IMR-90 (cell line): ENCODE data around the gene FER. TPM values are rescaled to one million over a fixed set of nuclear protein-coding genes. Genes with fewer than 3 reads are reported as not detected.

ENCODE experiments used
- ATAC-seq: fragments of 200-7000 bp; cut with Tn5 transposase; 2 replicates; pipeline ENCODE4 v1.9.1; 2020; ENCODE audit warnings: low read depth, mild to moderate bottlenecking, moderate library complexity
- BruUV-seq: library from RNA; stranded (reverse); fragments of 400-500 nt; replicated peaks from 2 replicates; lab custom pipeline; 2021; lab: Mats Ljungman, UMichigan
- CTCF ChIA-PET: fragments of 300-600 bp; formaldehyde crosslinking; extraction: SDS; loops from one replicate; lab custom pipeline; 2021; ENCODE audit warnings: antibody characterized with exemption; lab: Yijun Ruan, JAX
- POLR2A ChIA-PET: fragments of 300-600 bp; sonication (Branson Sonifier 250); formaldehyde crosslinking; loops from one replicate; lab custom pipeline; 2022; ENCODE audit warnings: antibody characterized with exemption; ENCODE audit not compliant: unreplicated experiment; lab: Charles Lee
- DNase-seq: peaks from one replicate; pipeline ENCODE4 v3.0.0; 2013
- H2AFZ ChIP-seq: replicated peaks from 2 replicates; pipeline ENCODE3; 2013; ENCODE audit warnings: low read length, mild to moderate bottlenecking; ENCODE audit not compliant: poor library complexity
- H2AK5ac ChIP-seq: 2 replicates; pipeline ENCODE4 v1.6.1; 2013; ENCODE audit warnings: low read depth, low read length, inconsistent platforms
- H2AK9ac ChIP-seq: replicated peaks from 2 replicates; pipeline ENCODE3; 2013; ENCODE audit warnings: mild to moderate bottlenecking, low read depth, low read length, moderate library complexity; ENCODE audit not compliant: poor library complexity
- H2BK120ac ChIP-seq: 2 replicates; pipeline ENCODE4 v1.6.1; 2013; ENCODE audit warnings: low read depth, low read length, inconsistent platforms
- H2BK15ac ChIP-seq: 3 replicates; pipeline ENCODE4 v1.6.1; 2013; ENCODE audit warnings: low read depth, low read length, inconsistent platforms
- H2BK20ac ChIP-seq: 2 replicates; pipeline ENCODE4 v1.6.1; 2013; ENCODE audit warnings: low read depth, mild to moderate bottlenecking, inconsistent platforms, low read length, moderate library complexity
- H2BK5ac ChIP-seq: 2 replicates; pipeline ENCODE4 v1.6.1; 2013; ENCODE audit warnings: mild to moderate bottlenecking, low read depth, low read length, inconsistent platforms; ENCODE audit not compliant: poor library complexity, severe bottlenecking
- H3K14ac ChIP-seq: replicated peaks from 2 replicates; pipeline ENCODE4 v1.6.1; 2013; ENCODE audit warnings: low read depth, low read length, inconsistent platforms
- H3K18ac ChIP-seq: 2 replicates; pipeline ENCODE4 v1.6.1; 2013; ENCODE audit warnings: low read depth, low read length, control low read depth
- H3K23ac ChIP-seq: 2 replicates; pipeline ENCODE4 v1.6.1; 2013; ENCODE audit warnings: low read depth, low read length, inconsistent platforms
- H3K27ac ChIP-seq: 2 replicates; pipeline ENCODE4 v1.5.1; 2013; ENCODE audit warnings: mild to moderate bottlenecking, control low read depth, low read length; ENCODE audit not compliant: insufficient read depth
- H3K27me3 ChIP-seq: 2 replicates; pipeline ENCODE4 v1.6.1; 2013; ENCODE audit warnings: low read length; ENCODE audit not compliant: control insufficient read depth, insufficient read depth
- H3K36me3 ChIP-seq: 2 replicates; pipeline ENCODE4 v1.6.1; 2013; ENCODE audit warnings: low read length, mixed read lengths; ENCODE audit not compliant: control insufficient read depth, insufficient read depth
- H3K4ac ChIP-seq: 2 replicates; pipeline ENCODE4 v1.6.1; 2013; ENCODE audit warnings: low read depth, low read length, inconsistent platforms
- H3K4me1 ChIP-seq: 2 replicates; pipeline ENCODE4 v1.6.1; 2013; ENCODE audit warnings: low read length, mixed read lengths; ENCODE audit not compliant: control insufficient read depth, insufficient read depth
- H3K4me2 ChIP-seq: 2 replicates; pipeline ENCODE4 v1.6.1; 2013; ENCODE audit warnings: low read depth, mild to moderate bottlenecking, control low read depth, low read length, moderate library complexity
- H3K4me3 ChIP-seq: 2 replicates; pipeline ENCODE4 v1.5.1; 2013; ENCODE audit warnings: low read depth, mild to moderate bottlenecking, control low read depth, low read length, moderate library complexity; ENCODE audit not compliant: insufficient read depth
- H3K56ac ChIP-seq: 2 replicates; pipeline ENCODE4 v1.6.1; 2013; ENCODE audit warnings: low read length, inconsistent platforms; ENCODE audit not compliant: insufficient read depth; ENCODE audit errors: extremely low read depth
- H3K79me1 ChIP-seq, 2 experiments: 2 replicates each; pipeline ENCODE4 v1.6.1; 2013; ENCODE audit warnings: low read length in 2 of 2, inconsistent platforms in 1 of 2, low read depth in 1 of 2
- H3K9ac ChIP-seq: 2 replicates; pipeline ENCODE4 v1.6.1; 2013; ENCODE audit warnings: low read depth, low read length, control low read depth
- H3K9me1 ChIP-seq: 2 replicates; pipeline ENCODE4 v1.6.1; 2013; ENCODE audit warnings: low read length, inconsistent platforms; ENCODE audit not compliant: insufficient read depth
- H3K9me3 ChIP-seq: 2 replicates; pipeline ENCODE4 v1.6.1; 2013; ENCODE audit warnings: low read length; ENCODE audit not compliant: control insufficient read depth, insufficient read depth
- H4K20me1 ChIP-seq: 2 replicates; pipeline ENCODE4 v1.6.1; 2013; ENCODE audit warnings: low read length, inconsistent platforms; ENCODE audit not compliant: insufficient read depth
- H4K5ac ChIP-seq: 2 replicates; pipeline ENCODE4 v1.6.1; 2013; ENCODE audit warnings: mild to moderate bottlenecking, low read depth, low read length, control low read depth
- H4K8ac ChIP-seq, 2 experiments: 2 replicates each; pipeline ENCODE4 v1.6.1; 2013; ENCODE audit warnings: low read depth in 2 of 2, low read length in 2 of 2, control low read depth in 1 of 2, inconsistent platforms in 1 of 2
- H4K91ac ChIP-seq: 2 replicates; pipeline ENCODE4 v1.6.1; 2013; ENCODE audit warnings: low read depth, low read length, inconsistent platforms; ENCODE audit not compliant: insufficient read depth
- BHLHE40 ChIP-seq: fragments of 150-350 bp; IDR thresholded peaks from 2 replicates; pipeline ENCODE4 v1.6.1; 2016; ENCODE audit warnings: mild to moderate bottlenecking, low read depth, low read length
- CEBPB ChIP-seq: IDR thresholded peaks from 2 replicates; pipeline ENCODE4 v1.6.1; 2012; ENCODE audit warnings: low read depth, low read length, improper control_type of control experiment
- CHD1 ChIP-seq: IDR thresholded peaks from 2 replicates; pipeline ENCODE4 v1.6.1; 2012; ENCODE audit warnings: low read depth, low read length, improper control_type of control experiment
- CTCF ChIP-seq: conservative IDR thresholded peaks from 2 replicates; pipeline ENCODE4 v1.5.1; 2012; ENCODE audit warnings: mild to moderate bottlenecking, low read depth, low read length, improper control_type of control experiment
- ELK1 ChIP-seq: fragments of 150-350 bp; IDR thresholded peaks from 2 replicates; pipeline ENCODE4 v1.6.1; 2016; ENCODE audit warnings: low read depth, mild to moderate bottlenecking, low read length, moderate library complexity, borderline replicate concordance
- FOS ChIP-seq: fragments of 150-350 bp; IDR thresholded peaks from 2 replicates; pipeline ENCODE4 v1.6.1; 2016; ENCODE audit warnings: low read depth, low read length
- MAFK ChIP-seq: IDR thresholded peaks from 2 replicates; pipeline ENCODE4 v1.6.1; 2012; ENCODE audit warnings: low read depth, low read length, improper control_type of control experiment
- MAZ ChIP-seq: IDR thresholded peaks from 2 replicates; pipeline ENCODE4 v1.6.1; 2012; ENCODE audit warnings: low read depth, mild to moderate bottlenecking, low read length, improper control_type of control experiment, moderate library complexity, borderline replicate concordance
- MXI1 ChIP-seq: IDR thresholded peaks from 2 replicates; pipeline ENCODE4 v1.6.1; 2012; ENCODE audit warnings: low read depth, mild to moderate bottlenecking, low read length, moderate library complexity, borderline replicate concordance
- NFE2L2 ChIP-seq: fragments of 150-350 bp; IDR thresholded peaks from 2 replicates; pipeline ENCODE4 v1.6.1; 2016; ENCODE audit warnings: low read depth, mild to moderate bottlenecking, low read length
- POLR2A ChIP-seq: IDR thresholded peaks from 2 replicates; pipeline ENCODE4 v1.6.1; 2012; ENCODE audit warnings: mild to moderate bottlenecking, low read depth, low read length
- RAD21 ChIP-seq: IDR thresholded peaks from 2 replicates; pipeline ENCODE4 v1.6.1; 2012; ENCODE audit warnings: low read length, improper control_type of control experiment
- RCOR1 ChIP-seq: IDR thresholded peaks from 2 replicates; pipeline ENCODE4 v1.6.1; 2012; ENCODE audit warnings: mild to moderate bottlenecking, low read length, improper control_type of control experiment; ENCODE audit not compliant: insufficient replicate concordance
- RFX5 ChIP-seq: IDR thresholded peaks from 2 replicates; pipeline ENCODE4 v1.8.0; 2012; ENCODE audit warnings: low read depth, mild to moderate bottlenecking, low read length, moderate library complexity
- SMC3 ChIP-seq: fragments of 150-350 bp; IDR thresholded peaks from 2 replicates; pipeline ENCODE4 v1.6.1; 2016; ENCODE audit warnings: low read depth, mild to moderate bottlenecking, antibody characterized with exemption, low read length, moderate library complexity
- USF2 ChIP-seq: fragments of 150-350 bp; IDR thresholded peaks from 2 replicates; pipeline ENCODE4 v1.6.1; 2017; ENCODE audit warnings: mild to moderate bottlenecking, antibody characterized with exemption, low read length, low read depth
- WGBS, 2 experiments: methylation state at CpG; one replicate each; pipeline versions ENCODE4 v1.1.5 to v1.1.7; 2013; ENCODE audit warnings: missing lambda C conversion rate in 2 of 2; ENCODE audit not compliant: insufficient read length in 1 of 2; ENCODE audit errors: extremely low coverage in 2 of 2; 5-methylcytosine and 5-hydroxymethylcytosine counted together
- dilution Hi-C: fragments of 300-500 bp; cut with HindIII; formaldehyde crosslinking; loops from one replicate; pipeline ENCODE4 v1.14.3; 2018; ENCODE audit warnings: low sequenced_read_pairs; ENCODE audit not compliant: unreplicated experiment
- in situ Hi-C: fragments of 300-500 bp; cut with MboI; formaldehyde crosslinking; loops from 3 replicates; pipeline ENCODE4 v1.14.3; 2019; ENCODE audit warnings: low sequenced_read_pairs, inconsistent platforms, mixed read lengths
- intact Hi-C: fragments of 100-400 bp; cut with micrococcal nuclease; formaldehyde crosslinking; loops from 2 replicates; pipeline ENCODE4 v1.10.0; 2022
- polyA plus RNA-seq, 3 experiments: library from polyadenylated mRNA; depleted of rRNA; stranded (reverse); fragments of >200 nt; gene quantifications; 2 replicates each; pipeline ENCODE4 v1.2.3, GENCODE V29; 2012; ENCODE audit warnings: low replicate concordance in 1 of 3
- total RNA-seq: library from RNA; depleted of rRNA; stranded (reverse); fragments of >200 nt; gene quantifications from 2 replicates; pipeline ENCODE4 v1.2.3, GENCODE V29; 2012

The FER gene
- total and polyA plus RNA-seq, 2 of the 4 experiments (the other 2 are of a cell fraction): 3.5 to 32.4 TPM

GRCh38 chr5:108762660-108763059 lies 15.0 kb downstream of the FER start:
- Histone ChIP-seq H3K9me1 (0 out of 2 replicates have a peak, but pooled peaks cover 5% of the 10 kb centered on the region), H3K4me2 (no peak overlapping the region), H3K18ac (no peak overlapping the region), H3K14ac (no peak overlapping the region), H3K27me3 (no peaks in the 10 kb centered on the region), H3K4me1 (no peaks in the 10 kb centered on the region), H3K36me3 (peaks cover 2% of the 10 kb centered on the region; the same call in 1 of the 2 replicates), H3K27ac (no peak overlapping the region), H2AK9ac (no peak overlapping the region), H4K91ac (no peak overlapping the region), H3K9me3 (no peaks in the 10 kb centered on the region; the same call in none of the 2 replicates), H2BK15ac (no peak overlapping the region), H2BK20ac (no peak overlapping the region), H3K9ac (no peak overlapping the region), H3K4me3 (no peak overlapping the region), H4K5ac (no peak overlapping the region), H2BK120ac (no peak overlapping the region), H2BK5ac (no peak overlapping the region), H3K79me1 (peaks cover 38 to 69% of the 10 kb centered on the region in 2 experiments), H2AK5ac (no peak overlapping the region), H2AFZ (no peak overlapping the region), H3K4ac (no peak overlapping the region), H4K20me1 (no peaks in the 10 kb centered on the region), H3K56ac (no peak overlapping the region), H4K8ac (no peak overlapping the region), H3K23ac (no peak overlapping the region; the same call in 1 of the 2 replicates)
- dilution Hi-C loops: no loop called here
- intact Hi-C loops: no loop called here
- no peak for ATAC-seq
- POLR2A ChIA-PET: no interaction called here
- CTCF ChIA-PET: no interaction called here
- in situ Hi-C loops: no loop called here
- no peak for DNase-seq
- TF ChIP-seq MAZ (no peak), MAFK (no peak), FOS (no peak), SMC3 (no peak), RAD21 (no peak), RCOR1 (no peak), CHD1 (no peak), POLR2A (no peak), BHLHE40 (no peak), MXI1 (no peak), CEBPB (no peak), USF2 (no peak), RFX5 (no peak), NFE2L2 (no peak), CTCF (no peak), ELK1 (no peak)
- 69% methylated on average over 2 of the region's 3 CpGs; no CpG with 5 or more reads in 1 of the 2 experiments for WGBS, 2 experiments
- BruUV-seq: no TSS peak
